HepG2 (cell line): ENCODE results near the gene CEP104. TPM values are rescaled to one million over a fixed set of nuclear protein-coding genes. Genes with fewer than 3 reads are reported as not detected.

Experiments
- ATF2 ChIP-seq: sonication (generic); formaldehyde crosslinking; IDR thresholded peaks from 2 replicates; pipeline ENCODE4 v1.4.0; 2020; ENCODE audit warnings: missing genetic modification reagents
- JUN ChIP-seq: sonication (generic); formaldehyde crosslinking; IDR thresholded peaks from 2 replicates; pipeline ENCODE4 v1.4.0; 2020; ENCODE audit warnings: mild to moderate bottlenecking, missing genetic modification reagents
- MAX ChIP-seq: IDR thresholded peaks from 2 replicates; pipeline ENCODE4 v1.6.1; 2012; ENCODE audit warnings: inconsistent platforms
- PHF8 ChIP-seq: sonication (generic); formaldehyde crosslinking; IDR thresholded peaks from 2 replicates; pipeline ENCODE4 v1.5.0; 2020; ENCODE audit warnings: missing genetic modification reagents
- RXRA ChIP-seq: sonication (generic); formaldehyde crosslinking; IDR thresholded peaks from 2 replicates; pipeline ENCODE4 v1.5.1; 2020; ENCODE audit warnings: missing genetic modification reagents
- SAFB2 ChIP-seq: sonication (generic); formaldehyde crosslinking; IDR thresholded peaks from 2 replicates; pipeline ENCODE4 v1.5.1; 2020; ENCODE audit warnings: missing genetic modification reagents, low read depth, mild to moderate bottlenecking, borderline replicate concordance
- TBL1XR1 ChIP-seq: fragments of 150-350 bp; IDR thresholded peaks from 2 replicates; pipeline ENCODE4 v1.6.1; 2014; ENCODE audit warnings: borderline replicate concordance, low read length; ENCODE audit not compliant: partially characterized antibody
- TBX3 ChIP-seq: fragments of 450-650 bp; IDR thresholded peaks from 2 replicates; pipeline ENCODE4 v1.6.1; 2017; ENCODE audit warnings: antibody characterized with exemption, mild to moderate bottlenecking, inconsistent platforms, borderline replicate concordance
- TEF ChIP-seq: sonication (generic); formaldehyde crosslinking; IDR thresholded peaks from 2 replicates; pipeline ENCODE4 v1.5.0; 2020; ENCODE audit warnings: missing genetic modification reagents
- USF2 ChIP-seq, 2 experiments: sonication (generic) in 1 of 2; formaldehyde crosslinking in 1 of 2; IDR thresholded peaks; 2 replicates each; pipeline versions ENCODE4 v1.5.1 to v1.6.1; 2011 to 2020; ENCODE audit warnings: borderline replicate concordance in 1 of 2, low read depth in 1 of 2, low read length in 1 of 2, mild to moderate bottlenecking in 1 of 2, missing genetic modification reagents in 1 of 2, moderate library complexity in 1 of 2
- ZNF7 ChIP-seq: IDR thresholded peaks from 2 replicates; pipeline ENCODE4 v1.6.1; 2016; ENCODE audit warnings: missing biosample characterization, missing genetic modification reagents
- polyA plus RNA-seq, 8 experiments: library from polyadenylated mRNA; depleted of rRNA in 3 of 8; stranded (reverse) in 7 of 8; unstranded in 1 of 8; fragments of >200 nt; fragmentation: Illumina TruSeq in 4 of 8; extraction: Trizol in 4 of 8; gene quantifications; 2 replicates each; pipeline versions ENCODE4 v1.2.1 to v1.2.3, GENCODE V29; 2011 to 2016; ENCODE audit warnings: low read depth in 4 of 8, missing spikeins in 1 of 8, mixed read lengths in 1 of 8; ENCODE audit not compliant: insufficient read depth in 1 of 8
- total RNA-seq, 5 experiments: library from RNA; depleted of rRNA; stranded (reverse); fragments of >200 nt; fragmentation: Illumina TruSeq; extraction: Trizol; gene quantifications; 2 replicates each; pipeline ENCODE4 v1.2.3, GENCODE V29; 2016; ENCODE audit warnings: low read depth in 1 of 5
- TF ChIP-seq, protein P1 (sequence below), 2 experiments: sonication (generic) in 1 of 2; formaldehyde crosslinking in 1 of 2; IDR thresholded peaks; 2 replicates each; pipeline versions ENCODE4 v1.6.1 to v1.9.0; 2014 to 2022; ENCODE audit warnings: antibody characterized with exemption in 1 of 2, borderline replicate concordance in 1 of 2, inconsistent platforms in 1 of 2, low read depth in 1 of 2, missing genetic modification reagents in 1 of 2
- TF ChIP-seq, protein P2 (sequence below): sonication (generic); formaldehyde crosslinking; IDR thresholded peaks from 2 replicates; pipeline ENCODE4 v1.8.1; 2023; ENCODE audit warnings: mild to moderate bottlenecking, inconsistent platforms, moderate library complexity, missing genetic modification reagents, borderline replicate concordance
- TF ChIP-seq, protein P3 (sequence below): sonication (generic); formaldehyde crosslinking; IDR thresholded peaks from 2 replicates; pipeline ENCODE4 v1.4.0; 2020; ENCODE audit warnings: missing genetic modification reagents

The CEP104 gene
- total and polyA plus RNA-seq, 2 of the 13 experiments (the other 11 are each of a cell fraction or from before 2014, with no cell fraction given), result 20.4 to 30.1 TPM

- TF ChIP-seq, protein P1, sequence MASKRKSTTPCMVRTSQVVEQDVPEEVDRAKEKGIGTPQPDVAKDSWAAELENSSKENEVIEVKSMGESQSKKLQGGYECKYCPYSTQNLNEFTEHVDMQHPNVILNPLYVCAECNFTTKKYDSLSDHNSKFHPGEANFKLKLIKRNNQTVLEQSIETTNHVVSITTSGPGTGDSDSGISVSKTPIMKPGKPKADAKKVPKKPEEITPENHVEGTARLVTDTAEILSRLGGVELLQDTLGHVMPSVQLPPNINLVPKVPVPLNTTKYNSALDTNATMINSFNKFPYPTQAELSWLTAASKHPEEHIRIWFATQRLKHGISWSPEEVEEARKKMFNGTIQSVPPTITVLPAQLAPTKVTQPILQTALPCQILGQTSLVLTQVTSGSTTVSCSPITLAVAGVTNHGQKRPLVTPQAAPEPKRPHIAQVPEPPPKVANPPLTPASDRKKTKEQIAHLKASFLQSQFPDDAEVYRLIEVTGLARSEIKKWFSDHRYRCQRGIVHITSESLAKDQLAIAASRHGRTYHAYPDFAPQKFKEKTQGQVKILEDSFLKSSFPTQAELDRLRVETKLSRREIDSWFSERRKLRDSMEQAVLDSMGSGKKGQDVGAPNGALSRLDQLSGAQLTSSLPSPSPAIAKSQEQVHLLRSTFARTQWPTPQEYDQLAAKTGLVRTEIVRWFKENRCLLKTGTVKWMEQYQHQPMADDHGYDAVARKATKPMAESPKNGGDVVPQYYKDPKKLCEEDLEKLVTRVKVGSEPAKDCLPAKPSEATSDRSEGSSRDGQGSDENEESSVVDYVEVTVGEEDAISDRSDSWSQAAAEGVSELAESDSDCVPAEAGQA (IDR thresholded peaks at IDR 0.05; ENCODE audit: low read depth), result peak; percentile 87
- TF ChIP-seq, protein P1 (CRISPR knock-in tag; IDR thresholded peaks at IDR 0.05; ENCODE audit: borderline replicate concordance), result no peak
- TF ChIP-seq USF2 (IDR thresholded peaks at IDR 0.05; ENCODE audit: low read depth, low read length), result no peak
- TF ChIP-seq USF2 (CRISPR knock-in tag; IDR thresholded peaks at IDR 0.05; ENCODE audit: borderline replicate concordance), result no peak
- TF ChIP-seq, protein P2, sequence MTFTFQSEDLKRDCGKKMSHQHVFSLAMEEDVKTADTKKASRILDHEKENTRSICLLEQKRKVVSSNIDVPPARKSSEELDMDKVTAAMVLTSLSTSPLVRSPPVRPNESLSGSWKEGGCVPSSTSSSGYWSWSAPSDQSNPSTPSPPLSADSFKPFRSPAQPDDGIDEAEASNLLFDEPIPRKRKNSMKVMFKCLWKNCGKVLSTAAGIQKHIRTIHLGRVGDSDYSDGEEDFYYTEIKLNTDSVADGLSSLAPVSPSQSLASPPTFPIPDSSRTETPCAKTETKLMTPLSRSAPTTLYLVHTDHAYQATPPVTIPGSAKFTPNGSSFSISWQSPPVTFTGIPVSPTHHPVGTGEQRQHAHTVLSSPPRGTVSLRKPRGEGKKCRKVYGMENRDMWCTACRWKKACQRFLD (CRISPR knock-in tag), result peak; percentile 41; the same call in 1 of the 2 replicates
- TF ChIP-seq PHF8 (CRISPR knock-in tag), result peak; percentile 92
- peak; percentile 33 for TF ChIP-seq TBL1XR1
- peak; percentile 67 for TF ChIP-seq RXRA
- no peak for TF ChIP-seq TBX3
- TF ChIP-seq TEF (CRISPR knock-in tag), result no peak
- no peak for TF ChIP-seq JUN (CRISPR knock-in tag)
- TF ChIP-seq ATF2 (CRISPR knock-in tag), result peak; percentile 72
- TF ChIP-seq ZNF7 (CRISPR knock-in tag), result no peak
- TF ChIP-seq SAFB2, result peak; percentile 87; the same call in 1 of the 2 replicates
- peak; percentile 73 for TF ChIP-seq MAX
- TF ChIP-seq, protein P3, sequence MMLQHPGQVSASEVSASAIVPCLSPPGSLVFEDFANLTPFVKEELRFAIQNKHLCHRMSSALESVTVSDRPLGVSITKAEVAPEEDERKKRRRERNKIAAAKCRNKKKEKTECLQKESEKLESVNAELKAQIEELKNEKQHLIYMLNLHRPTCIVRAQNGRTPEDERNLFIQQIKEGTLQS (CRISPR knock-in tag), result peak; percentile 39; the same call in 1 of the 2 replicates
These were observed 60.6 kb downstream of the CEP104 start, which contains the start of gene LRRC47 (continued) for GRCh38 chr1:3796215-3797061.
